Effector memory CD4-positive, alpha-beta T cell (primary cell): ENCODE data around the gene TEKT2.

Experiments used
- DNase-seq, 3 donors: peaks; one replicate each; pipeline ENCODE4 v3.0.0-alpha.2; 2020
- H3K27ac ChIP-seq: 2 replicates; pipeline ENCODE4 v1.7.0; 2013; ENCODE audit warnings: mild to moderate bottlenecking, low read length, moderate library complexity; ENCODE audit not compliant: insufficient read depth, poor library complexity, severe bottlenecking
- H3K27me3 ChIP-seq: replicated peaks from 2 replicates; pipeline ENCODE4 v1.7.0; 2013; ENCODE audit warnings: mild to moderate bottlenecking, low read length; ENCODE audit not compliant: insufficient read depth, control insufficient read depth, poor library complexity, severe bottlenecking
- H3K36me3 ChIP-seq: 2 replicates; pipeline ENCODE4 v1.7.0; 2013; ENCODE audit warnings: mild to moderate bottlenecking, low read length, moderate library complexity; ENCODE audit not compliant: control insufficient read depth, insufficient read depth
- H3K4me1 ChIP-seq: 2 replicates; pipeline ENCODE4 v1.7.0; 2013; ENCODE audit warnings: low read length, mild to moderate bottlenecking; ENCODE audit not compliant: control insufficient read depth, insufficient read depth, poor library complexity, severe bottlenecking
- H3K4me3 ChIP-seq: 2 replicates; pipeline ENCODE4 v1.7.0; 2013; ENCODE audit warnings: low read length, low read depth, mild to moderate bottlenecking; ENCODE audit not compliant: insufficient read depth, poor library complexity, severe bottlenecking
- H3K9me3 ChIP-seq: 2 replicates; pipeline ENCODE4 v1.7.0; 2013; ENCODE audit warnings: mild to moderate bottlenecking, low read length, moderate library complexity; ENCODE audit not compliant: control insufficient read depth

The TEKT2 gene

GRCh38 chr1:36126797-36127500, 43.1 kb downstream of the TEKT2 start:
- Histone ChIP-seq H3K4me3 (no peak overlapping the region), H3K36me3 (no peaks in the 10 kb centered on the region), H3K9me3 (no peaks in the 10 kb centered on the region), H3K27me3 (peaks cover 16% of the 10 kb centered on the region), H3K27ac (no peak overlapping the region), H3K4me1 (peaks cover 3% of the 10 kb centered on the region)
- no peak for DNase-seq

DNA sequence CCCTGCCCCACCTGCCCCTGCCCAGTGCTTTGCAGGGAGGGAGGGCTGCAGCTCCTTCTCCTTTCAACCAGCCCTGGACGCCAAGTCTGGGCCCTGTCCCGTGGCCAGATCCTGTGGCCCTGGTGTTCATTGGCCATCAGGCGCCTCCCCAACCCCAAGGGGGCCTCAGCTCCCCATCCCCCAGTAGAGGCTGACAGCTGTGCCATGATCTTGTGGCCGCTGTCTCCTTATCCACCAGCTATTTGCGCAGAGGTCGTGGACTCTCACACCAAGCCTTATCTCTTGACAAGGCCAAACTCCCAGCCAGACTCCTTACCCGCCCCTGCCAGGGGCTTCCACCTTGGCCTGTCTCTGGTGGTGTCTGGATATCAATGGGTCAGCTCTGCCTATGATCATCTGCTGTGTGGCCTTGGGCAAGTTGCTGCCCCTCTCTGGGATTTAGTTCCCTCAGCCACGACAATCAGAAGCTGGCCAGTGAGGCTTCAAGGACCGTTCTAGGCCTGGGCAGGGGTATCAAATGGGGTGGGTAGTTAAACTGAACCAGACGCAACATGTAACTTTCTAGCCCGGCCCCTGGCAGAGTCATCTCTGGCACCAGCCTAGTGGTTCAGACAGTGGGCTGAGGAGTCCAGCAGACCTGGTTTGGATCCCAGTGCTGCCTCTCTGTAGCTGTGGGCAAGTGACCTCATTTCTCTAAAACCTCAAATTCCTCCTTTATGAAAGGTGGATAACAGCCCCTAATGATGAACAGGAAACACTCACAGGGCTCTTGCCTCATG, 44.4 kb downstream of the TEKT2 start:
- DNase-seq, result no peak

DNA sequence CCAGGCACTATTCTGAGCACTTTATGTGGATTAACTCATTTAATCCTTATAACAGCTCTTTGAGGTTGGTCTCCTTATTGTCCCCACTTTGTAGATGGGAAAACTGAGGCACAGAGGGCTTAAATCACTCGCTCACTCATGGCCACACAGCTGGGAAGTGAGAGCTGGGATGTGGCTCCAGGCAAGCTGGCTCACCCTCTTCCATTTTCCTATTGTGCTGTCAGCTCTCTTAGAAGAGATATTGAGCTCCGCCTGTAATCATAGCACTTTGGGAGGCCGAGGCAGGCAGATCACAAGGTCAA, 45.0 kb downstream of the TEKT2 start:
- Histone ChIP-seq H3K36me3 (no peaks in the 10 kb centered on the region), H3K27ac (no peak overlapping the region), H3K4me1 (peaks cover 3% of the 10 kb centered on the region), H3K4me3 (no peak overlapping the region), H3K27me3 (peaks cover 16% of the 10 kb centered on the region), H3K9me3 (no peaks in the 10 kb centered on the region)
- DNase-seq, result no peak

More for the DNA sequence above, 44.4 kb downstream of the TEKT2 start:
- no peak overlapping the region for H3K27ac ChIP-seq
- no peak overlapping the region for H3K4me3 ChIP-seq
- peaks cover 3% of the 10 kb centered on the region for H3K4me1 ChIP-seq
- no peaks in the 10 kb centered on the region for H3K36me3 ChIP-seq
- H3K27me3 ChIP-seq, result peaks cover 16% of the 10 kb centered on the region
- H3K9me3 ChIP-seq, result no peaks in the 10 kb centered on the region

- H3K4me3 ChIP-seq, result no peak overlapping the region
- DNase-seq, result no peak
- no peaks in the 10 kb centered on the region for H3K27me3 ChIP-seq
- no peaks in the 10 kb centered on the region for H3K4me1 ChIP-seq
- no peak overlapping the region for H3K27ac ChIP-seq
- H3K36me3 ChIP-seq, result peaks cover 9% of the 10 kb centered on the region
- no peaks in the 10 kb centered on the region for H3K9me3 ChIP-seq
Observed at GRCh38 chr1:36132029-36132428, 48.1 kb downstream of the TEKT2 start.

GRCh38 chr1:36133484-36133883, 49.6 kb downstream of the TEKT2 start:
- H3K4me1 ChIP-seq, result no peaks in the 10 kb centered on the region
- DNase-seq, result no peak
- H3K36me3 ChIP-seq, result peaks cover 22% of the 10 kb centered on the region
- H3K27ac ChIP-seq, result no peak overlapping the region
- H3K4me3 ChIP-seq, result no peak overlapping the region
- no peaks in the 10 kb centered on the region for H3K27me3 ChIP-seq
- no peaks in the 10 kb centered on the region for H3K9me3 ChIP-seq

GRCh38 chr1:36134031-36134430, 50.1 kb downstream of the TEKT2 start:
- H3K4me3 ChIP-seq, result no peak overlapping the region
- H3K9me3 ChIP-seq, result no peaks in the 10 kb centered on the region
- H3K36me3 ChIP-seq, result peaks cover 22% of the 10 kb centered on the region
- no peak for DNase-seq
- no peaks in the 10 kb centered on the region for H3K27me3 ChIP-seq
- H3K27ac ChIP-seq, result no peak overlapping the region
- H3K4me1 ChIP-seq, result no peaks in the 10 kb centered on the region

- H3K36me3 ChIP-seq, result peaks cover 29% of the 10 kb centered on the region
- H3K4me3 ChIP-seq, result no peak overlapping the region
- no peak overlapping the region for H3K27ac ChIP-seq
- no peaks in the 10 kb centered on the region for H3K9me3 ChIP-seq
- H3K27me3 ChIP-seq, result no peaks in the 10 kb centered on the region
- DNase-seq, result no peak
- no peaks in the 10 kb centered on the region for H3K4me1 ChIP-seq
Observed at GRCh38 chr1:36134505-36135329, 50.8 kb downstream of the TEKT2 start.

- H3K36me3 ChIP-seq, result peaks cover 33% of the 10 kb centered on the region
- H3K4me3 ChIP-seq, result no peak overlapping the region
- H3K9me3 ChIP-seq, result no peaks in the 10 kb centered on the region
- H3K27ac ChIP-seq, result no peak overlapping the region
- no peak for DNase-seq
- no peaks in the 10 kb centered on the region for H3K27me3 ChIP-seq
- no peaks in the 10 kb centered on the region for H3K4me1 ChIP-seq
Observed at GRCh38 chr1:36135330-36135667, 51.4 kb downstream of the TEKT2 start.

- no peaks in the 10 kb centered on the region for H3K4me1 ChIP-seq
- DNase-seq, result no peak
- H3K36me3 ChIP-seq, result peaks cover 33% of the 10 kb centered on the region
- no peaks in the 10 kb centered on the region for H3K27me3 ChIP-seq
- no peak overlapping the region for H3K27ac ChIP-seq
- no peaks in the 10 kb centered on the region for H3K9me3 ChIP-seq
- no peak overlapping the region for H3K4me3 ChIP-seq
Observed at GRCh38 chr1:36135796-36136195, 51.9 kb downstream of the TEKT2 start.

GRCh38 chr1:36136535-36136934, 52.6 kb downstream of the TEKT2 start:
- no peak overlapping the region for H3K27ac ChIP-seq
- no peaks in the 10 kb centered on the region for H3K4me1 ChIP-seq
- peaks cover 33% of the 10 kb centered on the region for H3K36me3 ChIP-seq
- no peaks in the 10 kb centered on the region for H3K27me3 ChIP-seq
- H3K4me3 ChIP-seq, result no peak overlapping the region
- no peak for DNase-seq
- H3K9me3 ChIP-seq, result no peaks in the 10 kb centered on the region
